Neural progenitor cell (in vitro differentiated cells): Measurements from ENCODE around the gene MMP17. TPM values are rescaled to one million over a fixed set of nuclear protein-coding genes. Genes with fewer than 3 reads are reported as not detected.

ENCODE experiments used
- DNase-seq: peaks from one replicate; pipeline ENCODE4 v3.0.0-alpha.2; 2016; ENCODE audit warnings: low spot score
- H2AFZ ChIP-seq: fragments of 200-600 bp; sonication (generic); replicated peaks from 2 replicates; pipeline ENCODE4 v1.6.1; 2016; ENCODE audit warnings: antibody characterized with exemption
- H3F3A ChIP-seq: fragments of 200-600 bp; sonication (generic); 2 replicates; pipeline ENCODE4 v1.6.1; 2016; ENCODE audit warnings: antibody characterized with exemption, low read depth
- H3K27ac ChIP-seq: fragments of 200-600 bp; sonication (generic); 2 replicates; pipeline ENCODE4 v1.5.1; 2016; ENCODE audit warnings: mild to moderate bottlenecking
- H3K27me3 ChIP-seq: fragments of 200-600 bp; sonication (generic); 2 replicates; pipeline ENCODE4 v1.6.1; 2016; ENCODE audit warnings: mild to moderate bottlenecking, moderate library complexity
- H3K36me3 ChIP-seq: fragments of 200-600 bp; sonication (generic); 2 replicates; pipeline ENCODE4 v1.5.1; 2016
- H3K4me1 ChIP-seq: fragments of 200-600 bp; sonication (generic); 2 replicates; pipeline ENCODE4 v1.6.1; 2016; ENCODE audit warnings: mixed run types
- H3K4me2 ChIP-seq: fragments of 200-600 bp; sonication (generic); 2 replicates; pipeline ENCODE4 v1.6.1; 2016
- H3K4me3 ChIP-seq: fragments of 200-600 bp; sonication (generic); 2 replicates; pipeline ENCODE4 v1.5.1; 2016
- H3K79me2 ChIP-seq: fragments of 200-600 bp; sonication (generic); 2 replicates; pipeline ENCODE4 v1.6.1; 2016; ENCODE audit warnings: low read depth
- H3K9ac ChIP-seq: fragments of 200-600 bp; sonication (generic); 2 replicates; pipeline ENCODE4 v1.6.1; 2016
- H3K9me3 ChIP-seq: fragments of 200-600 bp; sonication (generic); 2 replicates; pipeline ENCODE4 v1.5.1; 2016; ENCODE audit warnings: low read depth
- H4K20me1 ChIP-seq: fragments of 200-600 bp; sonication (generic); 2 replicates; pipeline ENCODE4 v1.6.1; 2016; ENCODE audit warnings: low read depth
- H3K27ac Mint-ChIP-seq: 3 replicates; pipeline ENCODE4 v1.8.0; 2021; ENCODE audit warnings: mixed read lengths
- H3K27me3 Mint-ChIP-seq: 2 replicates; pipeline ENCODE4 v1.8.0; 2022; ENCODE audit warnings: low read depth, mild to moderate bottlenecking, inconsistent platforms, moderate library complexity, mixed read lengths; ENCODE audit not compliant: insufficient read depth
- H3K36me3 Mint-ChIP-seq: 3 replicates; pipeline ENCODE4 v1.8.0; 2021; ENCODE audit warnings: mixed read lengths
- H3K4me1 Mint-ChIP-seq: 3 replicates; pipeline ENCODE4 v1.8.0; 2021; ENCODE audit warnings: mixed read lengths
- H3K4me3 Mint-ChIP-seq: 3 replicates; pipeline ENCODE4 v1.8.0; 2021; ENCODE audit warnings: mild to moderate bottlenecking, moderate library complexity, mixed read lengths
- H3K9me3 Mint-ChIP-seq: 3 replicates; pipeline ENCODE4 v1.8.0; 2020; ENCODE audit warnings: mixed read lengths
- CTCF ChIP-seq: fragments of 200-600 bp; sonication (generic); IDR thresholded peaks from 2 replicates; pipeline ENCODE4 v1.5.1; 2017; ENCODE audit warnings: antibody characterized with exemption, mild to moderate bottlenecking
- EZH2 ChIP-seq: fragments of 200-600 bp; sonication (generic); IDR thresholded peaks from 2 replicates; pipeline ENCODE4 v1.6.1; 2017; ENCODE audit warnings: antibody characterized with exemption, mild to moderate bottlenecking, moderate library complexity
- EZH2phosphoT487 ChIP-seq: fragments of 200-600 bp; sonication (generic); IDR thresholded peaks from 2 replicates; pipeline ENCODE4 v1.6.1; 2017; ENCODE audit warnings: antibody characterized with exemption
- total RNA-seq: library from RNA; depleted of rRNA; stranded (reverse); fragments of >200 nt; gene quantifications from 2 replicates; pipeline ENCODE4 v1.2.3, GENCODE V29; 2015; ENCODE audit warnings: low replicate concordance

The MMP17 gene
- total RNA-seq, 1 donor from 2014 or later = 2.1 TPM

GRCh38 chr12:131844656-131845055 lies 16.5 kb downstream of the MMP17 start:
- no peaks in the 10 kb centered on the region for H3K36me3 Mint-ChIP-seq

GRCh38 chr12:131845121-131845520 lies 16.9 kb downstream of the MMP17 start:
- no peaks in the 10 kb centered on the region for H3K36me3 Mint-ChIP-seq
- no peaks in the 10 kb centered on the region for H3K79me2 ChIP-seq
- H3K9ac ChIP-seq = no peak overlapping the region
- no peak overlapping the region for H3K4me2 ChIP-seq
- DNase-seq = no peak
- no peak overlapping the region for H3K4me3 ChIP-seq
- H3F3A ChIP-seq = no peaks in the 10 kb centered on the region
- H3K36me3 ChIP-seq = no peaks in the 10 kb centered on the region
- H3K27me3 ChIP-seq = no peaks in the 10 kb centered on the region
- no peak overlapping the region for H2AFZ ChIP-seq
- no peak overlapping the region for H3K27ac ChIP-seq
- no peak overlapping the region for H3K27ac Mint-ChIP-seq
- H3K4me3 Mint-ChIP-seq = peak overlapping the region; percentile 15
- TF ChIP-seq EZH2 (no peak), CTCF (no peak), EZH2phosphoT487 (no peak)
- H3K27me3 Mint-ChIP-seq = peaks cover 5% of the 10 kb centered on the region
- no peaks in the 10 kb centered on the region for H4K20me1 ChIP-seq
- no peaks in the 10 kb centered on the region for H3K9me3 ChIP-seq
- no peaks in the 10 kb centered on the region for H3K4me1 ChIP-seq
- no peaks in the 10 kb centered on the region for H3K4me1 Mint-ChIP-seq
- no peaks in the 10 kb centered on the region for H3K9me3 Mint-ChIP-seq

More at GRCh38 chr12:131844656-131845055, 16.5 kb downstream of the MMP17 start:
- Mint-ChIP-seq H3K27me3 (peaks cover 8% of the 10 kb centered on the region), H3K27ac (no peak overlapping the region), H3K9me3 (no peaks in the 10 kb centered on the region), H3K4me3 (no peak overlapping the region), H3K4me1 (no peaks in the 10 kb centered on the region)
- H3K4me3 ChIP-seq = no peak overlapping the region
- no peak overlapping the region for H2AFZ ChIP-seq
- no peak overlapping the region for H3K4me2 ChIP-seq
- no peak overlapping the region for H3K9ac ChIP-seq
- H3K27me3 ChIP-seq = no peaks in the 10 kb centered on the region
- no peaks in the 10 kb centered on the region for H3K79me2 ChIP-seq
- DNase-seq = no peak
- no peaks in the 10 kb centered on the region for H3F3A ChIP-seq
- no peak overlapping the region for H3K27ac ChIP-seq
- no peaks in the 10 kb centered on the region for H3K36me3 ChIP-seq
- TF ChIP-seq EZH2phosphoT487 = no peak
- no peak for TF ChIP-seq CTCF
- TF ChIP-seq EZH2 = no peak
- H4K20me1 ChIP-seq = no peaks in the 10 kb centered on the region
- no peaks in the 10 kb centered on the region for H3K9me3 ChIP-seq
- H3K4me1 ChIP-seq = no peaks in the 10 kb centered on the region

GRCh38 chr12:131847456-131847855 lies 19.3 kb downstream of the MMP17 start:
- no peak overlapping the region for H3K27ac ChIP-seq
- no peaks in the 10 kb centered on the region for H3F3A ChIP-seq
- no peak for DNase-seq
- no peak overlapping the region for H3K4me2 ChIP-seq
- Mint-ChIP-seq H3K36me3 (no peaks in the 10 kb centered on the region), H3K27ac (no peak overlapping the region), H3K4me3 (no peak overlapping the region), H3K27me3 (peaks cover 5% of the 10 kb centered on the region), H3K4me1 (no peaks in the 10 kb centered on the region), H3K9me3 (no peaks in the 10 kb centered on the region)
- no peaks in the 10 kb centered on the region for H3K79me2 ChIP-seq
- H3K36me3 ChIP-seq = no peaks in the 10 kb centered on the region
- TF ChIP-seq CTCF (no peak), EZH2 (no peak), EZH2phosphoT487 (no peak)
- no peaks in the 10 kb centered on the region for H4K20me1 ChIP-seq
- no peaks in the 10 kb centered on the region for H3K4me1 ChIP-seq
- H3K27me3 ChIP-seq = no peaks in the 10 kb centered on the region
- no peak overlapping the region for H3K9ac ChIP-seq
- no peak overlapping the region for H2AFZ ChIP-seq
- no peak overlapping the region for H3K4me3 ChIP-seq
- H3K9me3 ChIP-seq = no peaks in the 10 kb centered on the region
